ENCODE measurements around the gene KRT15. TPM values are rescaled to one million over a fixed set of nuclear protein-coding genes. Genes with fewer than 3 reads are reported as not detected.

Gene KRT15
- total and polyA plus RNA-seq, 10 of the 15 experiments (the other 5 are each of a cell fraction or from before 2014, with no cell fraction given): 0.06 to 0.17 TPM; not detected in 8

GRCh38 chr17:41483991-41484826 is 34.5 kb downstream of the KRT15 start (continued):
- TF ChIP-seq ZNF687 (IDR thresholded peaks at IDR 0.05): no peak
- TF ChIP-seq ZNF384 (IDR thresholded peaks at IDR 0.05; ENCODE audit: borderline replicate concordance, low read depth, low read length): no peak

GRCh38 chr17:41483531-41483930 is 35.2 kb downstream of the KRT15 start:
- Histone ChIP-seq H3K4me3 (no peak overlapping the region), H3K9me3 (replicated peaks; ENCODE audit: control insufficient read depth, insufficient read depth, low read length) (no peaks in the 10 kb centered on the region), H3K9ac (ENCODE audit: control insufficient read depth, insufficient read depth, low read length) (no peak overlapping the region), H3K4me2 (ENCODE audit: control insufficient read depth, insufficient read depth) (no peak overlapping the region), H3K27me3 (replicated peaks in 1 of 2; ENCODE audit: control insufficient read depth in 2 of 2, insufficient read depth in 2 of 2, low read length in 1 of 2) (peaks cover 0 to 3% of the 10 kb centered on the region in 2 experiments; a peak in 2 of 4 replicates), H3K36me3 (ENCODE audit: control insufficient read depth in 2 of 2, insufficient read depth in 2 of 2, low read length in 1 of 2) (no peaks in the 10 kb centered on the region), H3K4me1 (ENCODE audit: control insufficient read depth, insufficient read depth, low read length) (no peaks in the 10 kb centered on the region; the same call in 1 of the 2 replicates), H4K20me1 (ENCODE audit: control insufficient read depth, insufficient read depth) (no peaks in the 10 kb centered on the region), H3K79me2 (ENCODE audit: control insufficient read depth, insufficient read depth, low read length) (no peaks in the 10 kb centered on the region), H2AFZ (ENCODE audit: control insufficient read depth, low read depth, low read length) (no peak overlapping the region), H3K27ac (ENCODE audit: control insufficient read depth, insufficient read depth) (no peak overlapping the region)
- SMC1A ChIA-PET (ENCODE audit: uncharacterized antibody, unreplicated experiment): no interaction called here
- in situ Hi-C loops (cut with MboI) (no loop called here), intact Hi-C loops (cut with micrococcal nuclease; ENCODE audit: unreplicated experiment) (no loop called here)
- no peak for ATAC-seq
- FAIRE-seq: no peak
- no peak for DNase-seq (ENCODE audit: low read depth, low spot score)
- CTCF ChIA-PET: interaction anchor here (0.6 to 1.6 kb wide), 2 partner anchors 165 to 180 kb away, joined by 3 to 6 read pairs; no protein-coding TSS in a partner anchor
- TF ChIP-seq KLF5 (IDR thresholded peaks at IDR 0.05; ENCODE audit: partially characterized antibody) (no peak), IRF4 (IDR thresholded peaks at IDR 0.05; ENCODE audit: low read depth, low read length) (no peak), ESRRA (IDR thresholded peaks at IDR 0.05; ENCODE audit: low read length) (no peak), SP1 (IDR thresholded peaks at IDR 0.05; ENCODE audit: low read depth, low read length) (no peak), ZNF592 (IDR thresholded peaks at IDR 0.05) (no peak), USF1 (IDR thresholded peaks at IDR 0.05; ENCODE audit: borderline replicate concordance, extremely low read length, insufficient read depth, low read depth, low read length) (no peak), CBX5 (IDR thresholded peaks at IDR 0.05; ENCODE audit: low read depth) (no peak), CEBPB (IDR thresholded peaks at IDR 0.05; ENCODE audit: borderline replicate concordance in 1 of 2, low read depth in 2 of 2, low read length in 2 of 2) (no peak), SMARCA5 (IDR thresholded peaks at IDR 0.05) (no peak)
- RAD21 ChIA-PET (ENCODE audit: unreplicated experiment): no interaction called here
- POLR2A ChIA-PET: no interaction called here
- WGBS (ENCODE audit: insufficient coverage, insufficient replicate concordance, low lambda C conversion rate, missing lambda C conversion rate): 44% methylated on average over 9 of the region's 9 CpGs
- no TSS peak for BruUV-seq (replicated peaks)

All from GM12878 (cell line).